Fibroblast of skin of left quadriceps (primary cell): ENCODE data around the gene F2.
"Not testable (repeated sequence)": the region's sequence is repeated elsewhere in the genome, so short reads cannot be mapped to it uniquely, and the experiment has no call there.

Source experiments
- DNase-seq, 2 experiments: peaks; one replicate each; pipeline ENCODE4 v3.0.0-alpha.2; 2013; ENCODE audit warnings: low read depth in 2 of 2

F2 gene

DNA sequence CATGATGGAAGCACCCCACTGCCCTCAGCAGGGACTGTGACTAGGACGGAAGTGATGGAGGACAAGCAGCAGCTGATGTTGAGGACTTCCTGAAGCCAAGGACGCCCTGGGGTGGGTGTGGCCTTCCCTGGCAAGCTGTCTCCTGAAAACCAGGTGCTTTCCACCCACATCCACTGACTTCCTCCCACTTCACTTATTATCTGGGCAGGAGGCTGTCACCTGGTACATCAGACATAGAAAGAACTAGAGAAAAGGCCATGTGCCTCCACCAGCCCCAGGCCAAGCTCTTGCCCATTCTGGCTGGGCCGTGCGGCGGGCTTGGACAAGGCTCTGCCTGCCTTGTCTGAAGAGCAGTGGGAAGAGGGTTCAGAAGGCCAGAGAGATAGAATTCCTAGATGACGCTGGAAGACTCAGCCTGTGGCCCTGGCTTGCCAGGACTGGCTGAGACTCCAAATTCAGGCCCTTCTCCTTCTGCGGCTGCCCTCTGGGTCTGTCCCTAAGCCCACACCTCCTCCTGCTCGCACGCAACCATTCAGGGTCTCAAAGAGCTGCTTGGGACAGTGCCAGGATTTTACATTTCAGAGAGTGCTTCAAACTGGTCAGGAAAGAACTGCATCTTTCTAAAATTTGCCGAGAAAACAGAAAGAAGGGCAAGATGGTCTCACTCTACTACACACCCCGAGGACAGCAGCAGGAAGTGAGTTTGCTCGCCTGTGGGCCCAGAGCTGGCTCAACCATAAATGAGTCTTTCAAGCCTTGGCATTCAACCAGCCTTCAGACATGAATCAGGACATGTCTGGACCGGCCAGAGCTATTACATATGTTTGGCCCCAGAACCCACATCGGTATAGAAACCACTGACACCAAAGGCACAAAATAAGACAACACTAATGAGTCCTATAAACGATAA lies 31.9 kb upstream of the F2 start:
- no peak for DNase-seq

DNA sequence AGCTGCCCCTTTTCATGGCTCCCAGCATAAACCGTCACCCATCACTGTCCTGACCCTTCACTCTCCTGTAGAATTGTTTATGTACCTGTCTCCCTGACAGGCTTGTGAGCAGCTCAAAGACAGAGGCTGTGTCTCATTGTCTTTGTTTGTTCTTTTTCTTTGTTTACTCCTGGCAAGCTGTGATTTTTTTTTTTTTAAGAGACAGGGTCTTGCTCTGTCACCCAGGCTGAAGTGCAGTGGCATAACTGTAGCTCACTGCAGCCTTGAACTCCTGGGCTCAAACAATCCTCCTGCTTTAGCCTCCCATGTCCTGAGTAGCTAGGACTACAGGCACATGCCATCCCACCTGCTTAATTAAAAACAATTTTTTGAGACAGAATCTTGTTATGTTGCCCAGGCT lies 28.3 kb upstream of the F2 start:
- DNase-seq: no peak

GRCh38 chr11:46692450-46692849 lies 26.6 kb upstream of the F2 start:
- no peak for DNase-seq

GRCh38 chr11:46693597-46694012 lies 25.4 kb upstream of the F2 start:
- DNase-seq: no peak

DNA sequence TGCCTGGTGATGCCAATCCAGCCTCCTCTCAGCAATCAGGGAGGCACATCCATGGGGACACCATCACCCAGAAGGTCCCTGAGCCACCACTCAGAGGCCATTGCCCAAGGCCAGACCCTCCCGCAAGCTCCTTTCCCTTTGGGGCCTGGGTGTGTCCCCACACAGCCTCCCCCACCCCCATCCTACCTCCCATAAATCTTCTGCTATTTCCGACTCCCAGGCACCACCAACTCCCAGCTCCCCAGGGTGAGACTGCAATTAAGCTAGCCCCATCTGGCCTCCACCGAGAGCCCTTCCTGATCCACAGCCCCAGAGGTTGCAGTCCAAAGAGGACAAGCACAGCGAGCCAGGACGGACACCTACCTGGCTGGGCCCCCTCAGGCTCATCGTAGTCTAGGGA lies 24.9 kb upstream of the F2 start:
- DNase-seq: no peak

DNA sequence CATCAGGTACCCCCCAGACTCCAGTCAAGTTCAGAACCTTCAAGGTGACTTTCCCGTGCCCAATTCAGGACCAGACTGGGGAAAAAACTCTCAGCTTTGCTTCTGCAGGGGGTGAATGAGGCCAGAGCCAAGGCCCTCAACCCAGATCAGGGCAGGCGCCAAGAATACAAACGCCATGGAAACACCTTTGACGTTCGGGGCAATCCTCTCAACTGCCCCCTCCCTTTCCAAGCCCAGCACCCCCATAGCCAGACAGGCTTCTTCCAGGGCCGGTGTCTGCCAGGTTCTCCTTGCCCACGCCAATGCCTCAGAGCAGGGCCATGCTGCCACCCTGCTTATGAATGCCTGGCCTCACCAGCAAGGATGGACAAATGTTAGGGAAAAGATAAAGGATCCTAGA lies 24.4 kb upstream of the F2 start:
- no peak for DNase-seq

- no peak for DNase-seq
Observed at GRCh38 chr11:46695345-46696211, 23.4 kb upstream of the F2 start.

DNA sequence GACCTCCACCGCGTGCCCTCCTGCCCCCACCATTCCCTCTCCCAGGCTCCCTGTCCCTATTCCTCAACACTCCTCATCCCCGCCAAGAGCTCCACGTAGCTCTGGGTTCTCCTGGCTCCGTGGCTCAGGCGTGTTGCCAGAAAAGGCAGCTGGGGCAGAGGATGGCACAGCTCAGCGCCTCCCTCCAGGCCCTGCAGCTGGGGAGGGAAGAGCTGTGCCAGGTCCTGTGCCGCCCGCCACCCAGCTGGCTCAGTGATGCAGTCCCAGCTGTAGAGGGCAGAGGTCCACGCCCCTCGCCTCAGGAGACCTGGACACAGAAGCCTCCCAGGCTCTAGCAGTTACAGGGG lies 22.8 kb upstream of the F2 start:
- DNase-seq: no peak

DNA sequence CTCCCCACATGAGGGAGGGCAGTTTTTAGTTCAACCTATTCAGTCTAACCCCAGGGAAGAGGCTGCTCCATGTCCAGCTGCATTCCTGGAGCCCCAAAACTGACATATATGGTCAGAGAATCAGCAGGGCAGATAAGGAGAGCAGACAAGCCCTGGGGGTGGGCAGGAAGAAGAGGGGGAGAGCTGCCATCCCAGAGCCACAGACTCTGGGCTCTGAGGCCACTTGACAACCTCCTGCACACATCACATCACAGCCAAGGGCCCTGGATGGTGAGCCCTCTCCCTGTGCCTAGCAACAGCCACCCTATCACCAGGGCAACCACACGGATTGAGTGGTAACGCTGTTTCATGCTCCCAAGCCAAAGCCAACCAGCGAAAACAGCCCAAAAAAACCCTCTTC lies 21.7 kb upstream of the F2 start:
- DNase-seq: no peak

- DNase-seq: no peak
Observed at GRCh38 chr11:46697723-46698122, 21.3 kb upstream of the F2 start.

- DNase-seq: no peak
Observed at GRCh38 chr11:46698597-46698996, 20.4 kb upstream of the F2 start.

GRCh38 chr11:46700241-46701077 lies 18.6 kb upstream of the F2 start, which contains the start of the genes ARHGAP1 and ZNF408:
TSS of gene ARHGAP1 (minus strand) at chr11:46700619. CDS start at chr11:46696107, 4,512 bp downstream.
TSS of gene ZNF408 (plus strand) at chr11:46701031. CDS start at chr11:46701048, 17 bp downstream.
- peak; percentile 96 for DNase-seq

- no peak for DNase-seq
Observed at GRCh38 chr11:46701078-46701654, 17.8 kb upstream of the F2 start.

- DNase-seq: no peak
Observed at GRCh38 chr11:46705070-46705688, 13.8 kb upstream of the F2 start.

GRCh38 chr11:46706886-46707285 lies 12.1 kb upstream of the F2 start:
- DNase-seq: no peak

DNA sequence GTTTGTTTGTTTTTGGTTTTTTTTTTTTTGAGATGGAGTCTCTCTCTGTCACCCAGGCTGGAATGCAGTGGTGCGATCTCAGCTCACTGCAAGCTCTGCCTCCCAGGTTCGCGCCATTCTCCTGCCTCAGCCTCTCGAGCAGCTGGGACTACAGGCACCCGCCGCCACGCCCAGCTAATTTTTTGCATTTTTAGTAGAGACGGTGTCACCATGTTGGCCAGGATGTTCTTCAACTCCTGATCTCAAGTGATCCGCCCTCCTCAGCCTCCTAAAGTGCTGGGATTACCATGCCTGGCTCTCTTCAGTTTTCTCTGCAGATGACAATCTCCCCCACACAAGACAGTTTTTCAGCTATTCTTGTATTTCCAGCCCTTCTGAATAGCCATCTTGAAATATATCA lies 9.7 kb upstream of the F2 start:
- DNase-seq: not testable (repeated sequence)

DNA sequence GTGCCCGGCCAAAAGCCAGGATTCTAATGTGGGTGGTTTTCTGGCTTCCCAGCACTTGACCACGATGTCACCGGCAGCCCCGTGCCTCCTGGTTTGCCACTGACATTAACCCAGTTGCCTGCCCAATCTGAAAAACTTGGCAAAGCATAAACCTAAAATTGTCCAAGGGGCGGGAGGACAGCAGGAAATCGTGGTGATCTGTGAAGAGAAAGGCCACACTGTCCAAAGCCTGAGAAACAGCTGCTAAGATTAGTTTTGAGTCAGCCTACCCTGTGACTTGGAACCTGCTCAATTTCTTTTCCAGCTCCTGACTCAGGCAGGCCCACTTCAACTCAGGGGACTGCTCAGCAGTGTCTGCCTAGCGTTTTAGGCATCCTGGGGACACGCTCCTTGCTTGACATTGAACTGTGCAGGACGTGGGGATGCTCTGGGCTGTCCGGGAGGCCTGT lies 8.2 kb upstream of the F2 start:
- peak; percentile 22 to 35 for DNase-seq

DNA sequence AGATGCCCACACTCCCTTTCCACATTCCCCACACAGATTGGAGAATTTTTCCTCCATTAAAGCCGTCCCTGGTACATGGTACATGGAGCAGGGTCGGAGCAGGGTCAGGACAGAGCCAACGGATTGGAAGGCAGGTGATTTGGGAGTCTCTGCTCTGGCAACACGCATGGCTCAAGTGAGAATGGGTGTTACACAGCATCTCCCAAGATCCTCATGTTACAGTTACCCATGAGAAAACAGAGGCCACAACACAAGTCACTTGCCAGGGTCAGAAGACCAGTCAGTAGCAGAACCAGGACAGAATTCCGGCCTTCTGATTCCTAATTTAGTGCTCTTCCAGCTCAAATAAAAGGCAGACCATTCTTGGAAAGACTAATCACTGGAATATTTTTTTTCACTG lies 7.7 kb upstream of the F2 start:
- DNase-seq: no peak

GRCh38 chr11:46712874-46713576 lies 6.0 kb upstream of the F2 start:
- DNase-seq: no peak

DNA sequence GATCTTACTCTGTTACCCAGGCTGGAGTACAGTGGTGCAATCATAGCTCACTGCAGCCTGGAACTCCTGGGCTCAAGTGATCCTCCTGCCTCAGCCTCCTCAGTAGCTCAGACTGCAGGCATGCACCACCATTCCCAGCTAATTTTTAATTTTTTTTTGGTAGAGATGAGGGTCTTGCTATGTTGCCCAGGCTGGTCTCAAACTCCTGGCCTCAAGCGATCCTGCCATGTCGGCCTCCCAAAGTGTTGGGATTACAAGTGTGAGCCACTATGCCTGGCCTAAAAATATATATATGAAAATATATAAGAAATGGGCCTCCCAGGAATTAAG lies 1.2 kb upstream of the F2 start:
- not testable (repeated sequence) for DNase-seq
